ENCODE results near the gene PSMD6.
A peak's percentile ranks its signal among the peaks of the same experiment; 100 is the strongest.

PSMD6 gene

GRCh38 chr3:64008487-64009351 lies 14.6 kb downstream of the PSMD6 start:
- DNase-seq = no peak

- no peak for DNase-seq
Observed at GRCh38 chr3:64008017-64008416, 15.3 kb downstream of the PSMD6 start.

DNA sequence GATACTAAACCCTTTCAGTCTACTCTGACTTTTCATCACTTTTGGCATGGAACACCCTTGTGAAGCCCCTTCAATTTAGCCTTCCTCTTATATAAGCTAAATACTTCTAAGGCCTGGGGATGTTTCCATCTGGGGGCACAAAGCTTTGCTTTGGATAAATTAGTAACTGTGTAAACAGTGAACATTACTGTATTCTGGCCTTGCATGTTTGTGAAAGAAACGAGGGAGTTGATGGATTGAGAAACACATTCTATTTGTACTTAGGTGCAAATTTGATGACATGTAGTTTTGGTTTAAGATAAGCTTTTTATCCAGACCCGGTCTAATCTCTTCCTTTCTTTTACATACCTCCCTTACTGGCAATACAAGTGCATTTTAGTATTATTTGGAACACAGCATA lies 19.7 kb downstream of the PSMD6 start:
- no peak for DNase-seq

GRCh38 chr3:64002233-64002632 lies 21.1 kb downstream of the PSMD6 start:
- no peak for DNase-seq

DNA sequence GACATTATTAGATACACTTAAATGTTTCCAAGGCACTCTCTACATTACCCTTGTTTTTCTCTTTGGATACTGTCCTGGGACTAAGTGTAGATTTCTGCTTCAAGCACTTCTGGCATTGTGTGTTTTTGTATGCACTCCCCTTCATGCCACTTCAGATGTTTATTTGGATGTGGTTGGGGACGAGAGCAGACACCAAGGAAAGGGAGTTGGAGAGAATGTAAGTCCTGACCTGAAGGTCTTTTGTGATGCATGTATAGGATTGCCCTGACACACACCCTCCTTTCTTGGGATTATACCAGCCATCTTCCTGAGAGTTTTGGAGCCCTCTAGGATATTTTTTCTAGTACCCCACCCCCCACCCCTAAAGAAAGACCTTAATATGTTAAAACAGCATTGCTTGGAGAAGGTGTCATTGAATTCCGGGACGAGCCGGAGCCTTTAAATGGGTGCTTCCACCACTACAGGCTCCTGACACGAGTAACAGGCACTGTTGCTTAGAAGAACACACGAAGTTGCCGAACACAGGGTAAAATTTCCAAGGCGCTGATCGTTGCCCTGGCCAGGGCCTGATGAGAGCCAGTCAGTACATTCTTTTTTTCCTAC lies 22.7 kb downstream of the PSMD6 start:
- no peak for DNase-seq

- no peak for DNase-seq
Observed at GRCh38 chr3:63998852-63999754, 24.2 kb downstream of the PSMD6 start.

GRCh38 chr3:63995086-63995485 lies 28.2 kb downstream of the PSMD6 start:
- no peak for DNase-seq

DNA sequence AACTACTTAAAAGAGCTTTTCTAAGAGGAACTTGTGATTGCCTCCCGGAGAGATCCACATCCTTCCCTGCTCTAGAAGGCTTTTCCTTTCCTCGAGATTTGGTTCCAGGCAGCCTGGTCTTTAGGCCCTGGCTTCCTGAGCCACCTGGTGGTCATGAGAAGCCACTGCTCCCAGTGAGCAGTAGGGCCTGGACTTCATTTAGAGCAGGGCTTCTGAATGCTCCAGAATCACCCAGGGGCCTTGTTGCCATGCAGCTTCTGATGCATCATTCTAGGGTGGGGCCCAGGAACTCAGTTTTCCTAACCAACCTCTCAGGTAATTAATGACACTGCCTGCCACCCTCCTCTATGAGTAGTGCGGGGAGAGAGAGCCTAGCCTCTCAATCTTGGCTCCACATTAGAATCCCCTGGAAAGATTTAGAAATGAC lies 29.6 kb downstream of the PSMD6 start:
- DNase-seq = peak; percentile 73

- no peak for DNase-seq
Observed at GRCh38 chr3:63992516-63993209, 30.6 kb downstream of the PSMD6 start.

GRCh38 chr3:63991666-63992065 lies 31.6 kb downstream of the PSMD6 start:
- DNase-seq = no peak

GRCh38 chr3:63990733-63991132 lies 32.6 kb downstream of the PSMD6 start:
- no peak for DNase-seq

DNA sequence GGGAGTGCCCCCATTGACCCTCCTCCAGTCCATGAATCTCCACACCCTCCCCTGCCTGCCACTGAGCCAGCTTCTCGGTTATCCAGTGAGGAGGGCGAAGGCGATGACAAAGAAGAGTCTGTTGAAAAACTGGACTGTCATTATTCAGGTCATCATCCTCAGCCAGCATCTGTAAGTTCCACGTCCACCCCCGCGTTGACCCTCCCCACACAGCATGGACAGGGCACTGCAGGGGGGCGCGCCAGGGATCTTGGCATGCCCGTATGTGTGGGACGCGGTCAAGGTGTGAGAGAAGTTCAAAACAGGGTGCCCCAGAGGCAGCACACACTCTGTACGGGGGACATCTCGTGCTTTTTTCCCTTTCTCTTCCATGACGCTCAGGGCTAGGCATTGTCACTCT lies 33.1 kb downstream of the PSMD6 start:
- DNase-seq = no peak

DNA sequence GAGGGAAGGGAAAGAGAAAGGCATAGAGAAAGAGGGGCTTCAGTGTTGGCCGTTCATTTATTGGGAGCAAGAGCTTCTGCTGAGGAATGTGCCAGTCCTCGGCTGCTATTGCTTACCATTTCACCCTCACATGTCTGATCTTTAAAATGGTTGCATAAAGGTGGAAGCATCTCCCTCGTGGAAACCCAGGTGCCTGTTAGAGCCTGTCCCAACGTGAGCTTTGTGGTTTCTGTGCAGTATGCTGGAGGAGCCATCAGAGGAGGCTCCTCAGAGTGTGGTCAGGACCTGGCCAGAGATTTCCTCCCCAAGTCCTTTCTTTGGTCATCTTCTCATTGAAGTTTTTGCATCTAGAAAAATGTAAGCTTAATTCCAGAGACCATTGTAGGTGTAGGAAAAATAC lies 34.4 kb downstream of the PSMD6 start:
- no peak for DNase-seq

DNA sequence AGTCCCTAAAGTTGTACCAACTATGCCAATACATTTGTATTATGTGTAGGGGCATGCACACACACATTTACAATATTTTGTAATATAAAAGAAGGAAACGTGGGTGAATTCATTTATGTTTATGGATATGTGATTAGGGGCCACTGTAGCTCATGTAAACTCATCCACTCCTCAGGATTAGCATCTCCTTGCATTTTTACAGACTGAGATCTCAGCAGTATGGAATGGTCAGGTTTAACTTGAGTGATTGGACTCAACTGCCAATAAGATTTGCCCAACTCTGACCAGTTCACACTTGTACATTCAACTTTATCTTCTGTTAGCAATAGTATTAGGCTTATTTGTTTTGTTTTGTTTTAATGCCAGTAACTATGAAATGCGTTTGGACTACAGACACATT lies 36.5 kb downstream of the PSMD6 start:
- DNase-seq = no peak

DNA sequence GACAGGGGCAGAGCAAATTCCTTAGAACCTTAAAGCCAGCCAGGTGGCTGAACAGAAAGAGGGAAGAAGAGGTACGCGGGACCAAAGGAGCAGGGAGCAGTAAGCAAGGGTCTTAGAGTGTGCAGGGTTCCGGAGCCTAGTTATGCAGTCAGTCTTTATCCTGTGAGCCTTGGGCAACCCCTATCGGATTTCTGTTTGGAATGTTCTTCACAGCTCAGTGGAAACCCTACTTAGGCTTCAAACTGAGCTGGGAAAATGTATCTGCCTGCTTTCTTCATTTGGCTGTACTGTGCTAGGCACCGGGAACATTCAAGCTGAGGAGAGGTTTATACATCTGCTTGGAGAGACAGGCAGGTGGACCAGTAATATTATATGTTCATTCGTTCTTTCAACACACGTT lies 37.1 kb downstream of the PSMD6 start:
- DNase-seq = no peak

DNA sequence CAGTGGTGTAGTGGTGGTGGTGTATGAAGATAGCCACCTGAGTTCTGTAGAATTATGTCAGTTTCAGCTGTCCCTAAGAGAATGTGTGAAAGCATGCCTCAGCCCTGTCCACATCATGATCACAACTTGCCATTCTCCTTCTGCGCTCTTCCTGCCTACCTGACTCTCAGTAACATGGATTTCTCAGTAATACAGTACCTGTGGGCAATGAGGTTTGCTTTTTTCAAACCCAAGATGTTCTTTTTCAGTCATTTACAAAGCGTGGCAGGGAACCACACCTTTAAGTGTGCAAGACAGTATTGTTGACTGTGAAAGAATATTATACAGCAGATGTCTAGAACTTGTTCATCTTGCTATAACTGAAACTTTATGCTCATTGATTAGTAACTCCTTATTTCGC lies 38.9 kb downstream of the PSMD6 start:
- no peak for DNase-seq

GRCh38 chr3:63981980-63982379 lies 41.3 kb downstream of the PSMD6 start:
- no peak for DNase-seq

DNA sequence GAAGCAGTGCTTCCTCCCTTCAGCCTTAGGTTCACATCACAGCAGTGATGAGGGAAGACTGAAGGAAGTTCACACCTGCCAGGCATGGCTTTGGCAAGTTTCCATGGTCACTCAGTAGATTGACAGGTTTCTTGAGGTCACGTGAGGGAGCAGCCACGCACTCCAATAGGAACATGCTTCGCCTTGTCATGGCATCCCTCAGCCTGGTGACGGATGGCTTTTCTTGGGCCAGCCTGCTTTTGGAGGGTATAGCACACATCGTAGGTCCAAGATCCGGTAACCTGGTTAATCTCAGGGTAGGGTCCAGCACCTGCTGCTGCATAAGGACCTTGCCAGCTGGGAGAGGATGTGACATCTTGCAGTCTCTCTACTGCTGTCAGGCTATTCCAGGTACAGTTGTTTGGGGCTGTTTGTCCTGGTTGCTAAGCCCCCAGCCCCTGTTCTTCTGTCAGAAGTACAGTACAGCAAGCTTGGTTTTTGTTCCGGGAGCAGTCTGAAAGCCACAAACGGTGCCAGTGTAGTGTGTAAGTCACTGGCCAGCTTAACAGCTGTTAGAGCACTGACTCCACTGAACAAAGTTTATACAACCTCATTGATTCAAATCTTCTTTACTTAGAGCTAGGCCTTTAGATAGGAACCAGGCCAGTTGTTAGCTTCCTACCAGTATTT lies 42.3 kb downstream of the PSMD6 start:
- DNase-seq = no peak

- no peak for DNase-seq
Observed at GRCh38 chr3:63980019-63980418, 43.3 kb downstream of the PSMD6 start.

DNA sequence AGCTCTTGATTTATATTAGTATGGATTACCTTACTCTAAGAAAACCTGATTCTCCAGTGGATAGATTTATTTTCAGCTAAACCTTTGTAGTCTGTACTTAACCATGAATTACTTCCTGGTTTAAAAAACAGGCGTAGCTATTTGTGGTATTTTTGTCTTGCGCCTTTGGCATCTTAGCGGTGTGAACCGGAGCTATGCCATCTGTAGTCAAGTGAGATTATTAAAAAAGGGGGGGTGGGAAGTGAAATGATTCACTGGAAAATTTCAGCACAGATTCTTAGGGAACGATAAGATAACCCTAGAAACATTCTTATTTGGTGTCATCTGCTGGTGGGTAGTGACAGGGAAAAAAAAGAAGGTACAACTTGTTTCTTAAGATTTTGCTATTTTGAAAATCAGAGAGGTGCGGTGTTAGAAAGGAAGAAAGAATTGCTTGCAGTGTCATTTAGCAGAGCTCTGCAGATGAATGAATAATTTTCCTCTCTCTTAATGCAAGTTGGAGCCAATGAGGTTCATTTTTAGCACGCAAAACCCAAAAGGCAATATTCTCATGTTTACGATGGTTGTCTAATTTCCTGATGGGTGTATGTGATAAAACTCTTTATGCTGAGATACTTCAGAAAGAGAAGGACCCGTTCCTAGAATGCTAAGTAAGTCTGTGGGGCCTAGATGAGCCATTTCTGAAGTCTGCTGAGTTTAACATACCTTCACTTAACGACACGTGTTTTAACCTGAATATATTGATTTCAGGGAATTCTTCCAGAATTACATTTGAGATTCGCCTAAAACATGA lies 44.0 kb downstream of the PSMD6 start:
- DNase-seq = no peak

GRCh38 chr3:63977893-63978292 lies 45.4 kb downstream of the PSMD6 start:
- no peak for DNase-seq

DNA sequence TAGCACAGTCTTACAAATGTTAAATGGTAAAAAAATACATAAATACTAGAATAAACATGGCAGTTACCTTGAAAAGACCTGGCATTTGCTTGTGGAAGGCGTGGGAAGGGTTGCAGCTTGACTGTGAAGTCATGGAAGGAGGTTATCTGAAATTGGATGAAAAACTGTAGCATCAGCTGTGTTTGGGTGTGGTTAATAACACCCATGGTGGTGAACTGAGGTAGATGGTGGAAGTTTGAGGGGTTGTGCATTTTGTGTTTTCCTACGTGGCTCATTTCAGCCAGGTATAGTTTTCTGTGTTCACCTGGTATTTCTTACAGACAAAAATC lies 46.5 kb downstream of the PSMD6 start:
- DNase-seq = no peak

All from NCI-H69 (cell line).